SH-SY5Y (cell line): ENCODE measurements around the gene DTX3L.

ENCODE experiments used
- GATA2 ChIP-seq: IDR thresholded peaks from 2 replicates; pipeline ENCODE4 v1.6.1; 2011; ENCODE audit warnings: mild to moderate bottlenecking, low read depth, low read length
- GATA3 ChIP-seq: IDR thresholded peaks from 2 replicates; pipeline ENCODE4 v1.6.1; 2011; ENCODE audit warnings: low read depth, mild to moderate bottlenecking, low read length, moderate library complexity

- TF ChIP-seq GATA2 = no peak
- TF ChIP-seq GATA3 = no peak
Observed at GRCh38 chr3:122560680-122561079, 3.5 kb upstream of the DTX3L start.
